HepG2 (cell line): ENCODE measurements around the gene IFT22. TPM values are rescaled to one million over a fixed set of nuclear protein-coding genes. Genes with fewer than 3 reads are reported as not detected.

ENCODE experiments used
- BCL3 ChIP-seq: sonication (generic); formaldehyde crosslinking; IDR thresholded peaks from 2 replicates; pipeline ENCODE4 v1.5.1; 2020; ENCODE audit warnings: mild to moderate bottlenecking, missing genetic modification reagents, moderate library complexity
- HMG20A ChIP-seq: IDR thresholded peaks from 2 replicates; pipeline ENCODE4 v1.6.1; 2016; ENCODE audit warnings: borderline replicate concordance
- MNT ChIP-seq: fragments of 450-650 bp; IDR thresholded peaks from 2 replicates; pipeline ENCODE4 v1.6.1; 2016
- PBX2 ChIP-seq: IDR thresholded peaks from 2 replicates; pipeline ENCODE4 v1.6.1; 2016; ENCODE audit warnings: control low read depth
- RXRA ChIP-seq: sonication (generic); formaldehyde crosslinking; IDR thresholded peaks from 2 replicates; pipeline ENCODE4 v1.5.1; 2020; ENCODE audit warnings: missing genetic modification reagents
- SCMH1 ChIP-seq: sonication (generic); formaldehyde crosslinking; IDR thresholded peaks from 2 replicates; pipeline ENCODE4 v1.9.0; 2021; ENCODE audit warnings: missing genetic modification reagents, mild to moderate bottlenecking, borderline replicate concordance
- SOX13 ChIP-seq, 3 experiments: fragments of 450-650 bp in 1 of 3; sonication (generic) in 1 of 3; formaldehyde crosslinking in 1 of 3; IDR thresholded peaks in 2 of 3; conservative IDR thresholded peaks in 1 of 3; 2 replicates each; pipeline versions ENCODE4 v1.5.0 to v1.6.1; 2016 to 2020; ENCODE audit warnings: antibody characterized with exemption in 1 of 3, mild to moderate bottlenecking in 1 of 3, missing compliant biosample characterization in 1 of 3, missing genetic modification reagents in 1 of 3, moderate library complexity in 1 of 3
- THAP9 ChIP-seq: sonication (generic); formaldehyde crosslinking; IDR thresholded peaks from 2 replicates; pipeline ENCODE4; 2020; ENCODE audit warnings: missing genetic modification reagents, mild to moderate bottlenecking, borderline replicate concordance
- ZBTB49 ChIP-seq: sonication (generic); formaldehyde crosslinking; IDR thresholded peaks from 2 replicates; pipeline ENCODE4 v1.4.0; 2020; ENCODE audit warnings: missing genetic modification reagents, borderline replicate concordance
- ZFP36L1 ChIP-seq: sonication (generic); formaldehyde crosslinking; IDR thresholded peaks from 2 replicates; pipeline ENCODE4 v1.8.0; 2022; ENCODE audit warnings: mild to moderate bottlenecking, missing genetic modification reagents, moderate library complexity
- ZNF367 ChIP-seq: sonication (generic); formaldehyde crosslinking; IDR thresholded peaks from 2 replicates; pipeline ENCODE4 v1.4.0; 2020; ENCODE audit warnings: missing genetic modification reagents, borderline replicate concordance
- ZNF564 ChIP-seq: sonication (generic); formaldehyde crosslinking; IDR thresholded peaks from 2 replicates; pipeline ENCODE4 v1.8.1; 2023; ENCODE audit warnings: mild to moderate bottlenecking, missing genetic modification reagents
- ZNF615 ChIP-seq: sonication (generic); formaldehyde crosslinking; IDR thresholded peaks from 2 replicates; pipeline ENCODE4 v1.5.0; 2020; ENCODE audit warnings: mild to moderate bottlenecking, missing genetic modification reagents, borderline replicate concordance
- ZSCAN9 ChIP-seq: IDR thresholded peaks from 2 replicates; pipeline ENCODE4 v1.6.1; 2016; ENCODE audit warnings: borderline replicate concordance
- ZUFSP ChIP-seq: sonication (generic); formaldehyde crosslinking; IDR thresholded peaks from 2 replicates; pipeline ENCODE4 v1.9.0; 2021; ENCODE audit warnings: missing genetic modification reagents, mild to moderate bottlenecking, borderline replicate concordance
- polyA plus RNA-seq, 8 experiments: library from polyadenylated mRNA; depleted of rRNA in 3 of 8; stranded (reverse) in 7 of 8; unstranded in 1 of 8; fragments of >200 nt; fragmentation: Illumina TruSeq in 4 of 8; extraction: Trizol in 4 of 8; gene quantifications; 2 replicates each; pipeline versions ENCODE4 v1.2.1 to v1.2.3, GENCODE V29; 2011 to 2016; ENCODE audit warnings: low read depth in 4 of 8, missing spikeins in 1 of 8, mixed read lengths in 1 of 8; ENCODE audit not compliant: insufficient read depth in 1 of 8
- total RNA-seq, 5 experiments: library from RNA; depleted of rRNA; stranded (reverse); fragments of >200 nt; fragmentation: Illumina TruSeq; extraction: Trizol; gene quantifications; 2 replicates each; pipeline ENCODE4 v1.2.3, GENCODE V29; 2016; ENCODE audit warnings: low read depth in 1 of 5

IFT22 gene
- total and polyA plus RNA-seq, 2 of the 13 experiments (the other 11 are each of a cell fraction or from before 2014, with no cell fraction given) = 8.9 to 14.5 TPM

GRCh38 chr7:101321491-101322401, at the start of gene IFT22 (continued):
- TF ChIP-seq ZBTB49 (CRISPR knock-in tag) = no peak
- TF ChIP-seq ZNF367 (CRISPR knock-in tag) = no peak
- no peak for TF ChIP-seq ZNF564 (CRISPR knock-in tag)
- TF ChIP-seq ZUFSP (CRISPR knock-in tag) = no peak
- peak; percentile 80; the same call in 1 of the 2 replicates for TF ChIP-seq RXRA (CRISPR knock-in tag)
- no peak for TF ChIP-seq SCMH1 (CRISPR knock-in tag)
- TF ChIP-seq ZSCAN9 (CRISPR knock-in tag) = no peak; the same call in 1 of the 2 replicates
- TF ChIP-seq THAP9 (CRISPR knock-in tag) = peak; percentile 54
- 0 out of 2 replicates have a peak, but pooled peaks have one; percentile 39 for TF ChIP-seq ZFP36L1
- no peak for TF ChIP-seq SOX13 (IDR thresholded peaks at IDR 0.05)
- no peak for TF ChIP-seq SOX13 (CRISPR knock-in tag; conservative IDR thresholded peaks at IDR 0.05 in 1 of 2, IDR thresholded peaks at IDR 0.05 in 1 of 2)
- TF ChIP-seq HMG20A (CRISPR knock-in tag) = no peak
- TF ChIP-seq ZNF615 (CRISPR knock-in tag) = 0 out of 2 replicates have a peak, but pooled peaks have one; percentile 35
- TF ChIP-seq BCL3 (CRISPR knock-in tag) = 0 out of 2 replicates have a peak, but pooled peaks have one; percentile 12
- no peak for TF ChIP-seq PBX2
- TF ChIP-seq MNT = no peak
